HG03103 (cell line): ENCODE data around the gene OBSCN.

Experiments used
- ATAC-seq: cut with Tn5 transposase; IDR thresholded peaks from one replicate; pipeline ENCODE4 v1.9.1; 2021; ENCODE audit warnings: low read depth; ENCODE audit not compliant: unreplicated experiment

The OBSCN gene

DNA sequence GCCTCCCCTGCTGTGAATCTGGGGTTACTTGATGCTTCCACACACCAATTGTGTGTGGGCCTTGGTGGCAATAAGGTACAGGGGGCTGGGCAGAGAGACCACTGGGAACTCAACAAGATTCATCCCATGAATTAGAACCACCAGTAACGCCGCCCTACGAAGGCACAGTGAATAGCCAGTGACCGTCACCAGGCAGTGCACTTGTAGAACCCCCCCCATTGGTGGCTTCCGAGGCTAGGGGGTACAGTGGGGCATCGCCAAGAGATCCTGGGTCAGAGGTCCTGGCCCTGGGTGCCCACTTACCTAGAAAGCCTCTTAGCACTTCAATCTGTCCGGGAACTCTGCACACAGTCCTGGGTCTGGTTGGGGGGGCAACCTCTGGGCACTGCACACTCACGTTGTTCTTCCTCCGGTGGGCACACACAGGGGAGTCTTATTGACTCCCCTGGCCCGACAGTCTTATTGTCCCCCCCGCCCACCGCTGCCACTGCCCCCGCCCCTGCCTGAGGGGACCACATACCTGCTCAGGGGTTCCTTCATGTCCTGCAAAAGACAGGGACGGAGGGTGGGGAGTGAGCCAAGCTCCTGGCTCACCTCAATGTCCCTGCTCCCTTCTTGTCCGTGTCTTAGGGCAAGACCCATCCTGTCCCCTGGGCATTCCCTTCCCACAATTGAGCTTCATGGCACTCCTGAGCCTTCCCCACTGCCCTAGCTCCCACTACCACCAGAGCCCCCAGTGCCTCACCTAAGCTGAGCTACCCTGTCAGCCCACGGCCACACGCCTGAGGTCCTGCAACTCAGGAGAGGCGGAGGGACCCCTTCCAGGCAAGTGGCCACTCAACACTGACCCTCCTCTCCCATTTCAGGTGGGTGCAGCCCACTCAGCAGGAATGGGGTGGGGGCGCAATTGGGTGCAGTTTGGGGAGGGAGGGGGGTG lies 201.3 kb downstream of the OBSCN start:
- no peak for ATAC-seq

DNA sequence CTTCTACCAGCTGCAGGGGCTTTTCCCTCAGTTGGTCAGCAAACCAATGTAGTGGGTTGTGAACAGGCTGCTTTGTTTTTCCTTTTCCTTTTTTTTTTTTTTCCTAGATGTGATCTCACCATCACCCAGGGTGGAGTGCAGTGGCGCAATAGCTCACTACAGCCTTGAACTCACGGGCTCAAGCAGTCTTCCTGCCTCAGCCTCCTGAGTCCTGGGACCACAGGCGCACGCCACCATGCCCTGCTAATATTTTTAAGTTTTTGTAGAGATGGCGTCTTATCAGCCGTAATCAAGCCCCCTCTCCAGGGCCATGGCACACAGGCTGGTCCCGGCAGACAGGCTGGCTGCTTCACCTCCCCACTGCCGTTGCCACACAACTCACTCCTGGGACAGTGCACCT lies 202.2 kb downstream of the OBSCN start:
- ATAC-seq, result no peak

DNA sequence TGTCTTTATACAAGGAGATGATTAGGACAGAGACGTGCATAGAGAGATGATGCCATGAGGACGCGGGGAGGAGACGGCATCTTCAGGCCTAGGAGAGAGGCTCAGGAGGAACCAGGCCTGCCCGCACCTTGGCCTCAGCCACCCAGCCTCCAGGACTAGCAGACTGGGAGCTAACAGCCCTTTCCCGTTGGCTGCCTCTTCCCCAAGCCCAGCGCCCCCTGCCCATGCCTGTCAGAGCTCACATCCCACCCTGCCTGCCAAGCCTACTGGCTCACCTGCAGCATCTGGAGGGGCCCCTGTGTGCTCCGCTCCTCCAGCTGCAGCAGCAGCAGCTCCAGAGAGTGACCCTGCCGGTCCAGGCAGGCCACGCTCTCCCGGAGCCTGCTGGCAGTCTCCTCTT lies 202.8 kb downstream of the OBSCN start:
- ATAC-seq, result no peak

DNA sequence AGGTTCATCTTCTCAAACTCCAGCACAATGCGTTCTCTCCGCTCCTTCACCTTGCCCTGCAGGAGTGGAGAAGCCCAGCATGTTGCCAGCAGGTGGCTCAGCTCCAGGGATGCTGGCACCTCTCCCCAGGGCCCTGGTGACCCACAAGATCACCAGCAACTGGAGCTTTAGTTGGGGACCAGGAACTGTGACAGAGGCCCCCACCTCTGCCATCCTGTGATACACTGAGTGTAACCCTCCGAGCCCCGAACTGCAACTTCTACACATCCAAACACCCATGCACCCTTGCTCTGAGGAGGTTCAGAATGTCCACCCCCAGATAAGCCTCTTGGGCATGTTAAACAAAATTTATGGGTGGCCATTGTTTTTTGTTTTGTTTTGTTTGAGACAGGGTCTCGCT lies 203.3 kb downstream of the OBSCN start:
- no peak for ATAC-seq

DNA sequence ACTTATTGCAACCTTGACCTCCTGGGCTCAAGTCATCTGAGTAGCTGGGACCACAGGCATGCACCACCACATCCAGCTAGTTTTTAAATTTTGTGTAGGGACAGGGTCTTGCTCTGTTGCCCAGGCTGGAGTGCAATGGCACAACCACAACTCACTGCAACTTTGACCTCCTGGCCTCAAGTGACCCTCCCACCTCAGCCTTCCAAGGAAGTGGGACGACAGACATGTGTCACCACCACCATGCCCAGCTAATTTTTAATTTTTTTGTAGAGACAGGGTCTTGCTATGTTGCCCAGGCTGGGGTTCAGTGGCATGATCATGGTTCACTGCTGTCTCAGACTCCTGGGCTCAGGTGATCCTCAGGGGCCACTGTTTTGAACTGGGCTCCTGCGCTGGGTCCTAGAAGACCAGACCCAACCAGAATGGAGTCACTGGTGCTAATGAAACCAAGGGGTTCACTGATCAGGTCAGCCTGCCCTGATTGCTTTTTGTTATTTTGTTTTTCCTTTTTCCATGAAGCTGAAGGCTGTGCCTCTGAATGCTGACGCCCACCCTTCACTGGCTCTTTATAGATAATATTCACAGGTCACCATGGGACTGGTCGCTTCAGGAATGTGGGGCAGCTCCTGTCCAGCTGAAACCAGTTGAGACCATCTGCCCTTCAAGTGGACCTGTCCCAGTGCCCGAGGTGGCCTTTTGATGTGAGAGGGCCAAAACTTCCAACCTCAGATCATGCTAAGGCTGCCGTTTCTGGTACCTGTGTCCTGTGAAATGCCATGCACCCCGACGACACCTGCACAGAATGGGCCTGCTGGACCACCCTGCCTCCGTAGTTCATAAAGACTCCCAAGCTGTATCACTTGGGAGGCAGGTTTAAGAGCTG lies 203.9 kb downstream of the OBSCN start:
- no peak for ATAC-seq

DNA sequence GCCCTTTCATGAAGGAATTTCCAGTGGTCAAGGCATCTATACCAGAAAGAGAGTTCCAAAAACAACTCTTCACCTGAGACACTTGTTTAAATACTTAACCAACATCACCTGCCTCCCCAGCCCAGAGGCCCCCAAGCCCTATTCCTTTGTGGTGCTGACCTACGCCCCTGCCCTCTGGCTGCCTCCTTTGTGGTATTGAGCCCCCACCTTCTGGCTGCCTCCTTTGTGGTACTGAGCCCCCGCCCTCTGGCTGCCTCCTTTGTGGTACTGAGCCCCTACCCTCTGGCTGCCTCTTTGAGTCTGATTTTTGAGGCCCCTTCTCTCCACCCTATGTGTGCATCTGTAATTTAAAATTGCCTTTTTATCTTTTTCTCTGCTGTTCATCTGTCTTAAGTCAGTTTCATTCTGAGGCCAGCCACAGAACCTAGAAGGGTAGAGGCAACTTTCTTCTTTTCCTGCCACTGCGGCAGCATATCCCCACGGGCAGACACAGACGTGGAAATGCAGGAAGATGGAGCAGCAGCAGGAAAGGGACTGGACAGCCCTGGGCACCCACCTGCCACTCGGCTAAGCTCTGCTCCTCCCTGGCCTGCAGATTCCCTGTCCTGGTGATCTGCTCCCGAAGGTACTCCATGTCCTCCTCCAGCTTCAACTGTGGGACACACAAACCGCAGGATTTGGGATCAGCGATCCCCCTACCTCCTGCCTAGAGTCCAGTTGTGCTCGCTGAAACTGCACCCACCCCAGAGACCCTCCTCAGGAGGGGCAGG lies 205.6 kb downstream of the OBSCN start:
- no peak for ATAC-seq

DNA sequence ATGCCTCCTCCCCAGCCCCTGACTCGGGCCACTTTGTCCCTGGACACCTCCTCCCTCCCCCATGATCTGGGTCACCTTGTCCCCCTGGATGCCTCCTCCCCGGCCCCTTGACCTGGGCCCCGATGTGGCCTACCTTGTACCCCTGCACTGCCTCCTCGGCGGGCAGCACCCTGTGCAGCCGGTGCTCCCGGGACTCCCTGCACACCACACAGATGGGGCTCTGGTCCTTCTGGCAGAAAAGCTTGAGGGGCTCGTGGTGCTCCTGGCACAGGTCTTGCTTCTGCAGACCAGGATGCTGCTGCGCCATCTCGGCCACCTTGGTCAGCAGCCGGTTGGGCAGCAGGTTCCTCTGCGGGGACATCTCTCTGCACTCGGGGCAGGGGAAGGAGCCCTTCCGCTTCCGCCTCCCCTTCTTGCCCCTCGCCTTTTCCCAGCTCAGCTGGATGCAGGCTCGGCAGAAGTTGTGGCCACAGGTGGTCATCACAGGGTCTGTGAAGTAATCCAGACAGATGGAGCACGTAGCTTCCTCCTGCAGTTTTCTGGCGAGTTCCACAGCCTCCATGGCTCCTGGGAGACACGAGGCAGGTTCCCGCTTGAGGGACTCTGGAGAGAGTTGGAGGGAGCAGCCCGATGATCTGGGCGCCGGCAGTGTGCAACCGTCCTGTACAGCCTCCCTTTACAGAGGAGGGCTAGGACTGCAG lies 206.8 kb downstream of the OBSCN start:
- no peak for ATAC-seq

DNA sequence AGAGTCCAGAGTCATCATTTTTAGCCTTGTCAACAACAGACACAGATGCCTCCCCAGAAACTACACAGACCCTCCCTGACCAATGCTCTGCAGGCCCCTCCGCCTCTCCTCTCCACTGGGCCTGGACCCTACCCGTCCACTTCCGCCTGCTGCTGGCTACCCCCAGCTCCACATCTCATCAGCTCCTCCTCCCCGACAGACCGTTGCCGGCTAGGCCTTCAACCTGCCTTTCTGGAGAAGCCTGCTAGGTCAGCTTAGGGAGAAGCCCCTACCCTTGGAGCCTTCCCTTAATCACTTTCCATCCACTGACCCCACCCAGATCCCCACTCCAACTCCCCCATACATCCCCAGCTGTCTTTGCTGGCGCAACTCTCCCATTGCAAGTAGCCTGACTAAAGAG lies 207.4 kb downstream of the OBSCN start:
- ATAC-seq, result no peak

DNA sequence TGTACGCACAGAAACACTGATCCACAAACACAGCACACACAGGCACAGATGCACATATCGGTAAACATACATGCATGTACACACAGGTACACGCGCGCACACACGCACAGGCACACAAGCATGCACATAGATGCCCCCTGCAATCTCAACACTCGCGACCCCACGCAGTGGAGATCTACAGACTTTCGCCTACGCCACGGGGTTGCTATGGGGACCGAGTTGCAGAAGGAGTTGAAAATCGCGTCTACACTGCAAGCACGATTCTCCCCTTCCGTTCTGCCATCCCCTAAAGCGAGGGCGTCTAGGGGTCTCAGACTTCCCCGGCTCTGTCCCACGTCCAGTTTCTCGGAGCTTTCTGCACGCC lies 208.0 kb downstream of the OBSCN start:
- no peak for ATAC-seq

DNA sequence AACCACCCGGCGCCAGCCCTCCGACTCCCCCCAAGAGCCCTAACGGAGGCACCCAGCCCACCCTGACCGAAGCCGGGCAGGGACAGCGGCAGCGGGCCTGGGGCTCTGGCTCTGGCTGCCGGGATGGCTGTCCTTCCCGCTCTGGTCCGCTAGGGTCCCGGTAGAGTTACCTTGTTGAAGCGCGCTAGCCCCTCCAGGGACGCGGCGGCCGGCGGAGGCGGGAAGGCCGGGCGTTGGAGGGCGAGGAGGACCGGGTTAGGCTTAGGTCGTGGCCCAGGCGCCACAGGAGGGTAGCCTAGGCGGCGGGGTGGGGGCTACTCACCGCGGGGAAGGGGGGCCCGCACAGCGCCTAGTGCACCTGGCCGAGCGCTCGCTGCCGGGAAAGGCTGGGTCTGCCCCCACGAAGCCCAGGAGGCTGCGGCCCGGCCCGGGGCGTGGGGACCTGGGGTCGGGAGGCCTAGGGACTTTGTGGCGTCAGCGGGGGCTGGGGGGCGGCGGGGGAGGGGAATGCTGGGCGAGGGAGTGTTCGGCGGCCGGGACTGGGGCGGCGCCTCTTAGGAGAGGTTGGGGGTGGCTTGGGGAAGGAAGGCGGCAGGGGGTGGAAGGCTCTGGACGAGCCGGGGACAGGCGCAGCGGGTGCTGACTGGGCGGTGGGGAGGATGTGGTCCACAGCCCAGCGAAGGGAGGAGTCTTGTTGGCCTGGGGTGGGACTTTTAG lies 208.5 kb downstream of the OBSCN start, which contains the start of gene TRIM17:
Gene TRIM17, minus strand, starts transcription at position 645 of the 717 bp plus-strand sequence. CDS start 1,789 bp downstream, outside the sequence.
- no peak for ATAC-seq

DNA sequence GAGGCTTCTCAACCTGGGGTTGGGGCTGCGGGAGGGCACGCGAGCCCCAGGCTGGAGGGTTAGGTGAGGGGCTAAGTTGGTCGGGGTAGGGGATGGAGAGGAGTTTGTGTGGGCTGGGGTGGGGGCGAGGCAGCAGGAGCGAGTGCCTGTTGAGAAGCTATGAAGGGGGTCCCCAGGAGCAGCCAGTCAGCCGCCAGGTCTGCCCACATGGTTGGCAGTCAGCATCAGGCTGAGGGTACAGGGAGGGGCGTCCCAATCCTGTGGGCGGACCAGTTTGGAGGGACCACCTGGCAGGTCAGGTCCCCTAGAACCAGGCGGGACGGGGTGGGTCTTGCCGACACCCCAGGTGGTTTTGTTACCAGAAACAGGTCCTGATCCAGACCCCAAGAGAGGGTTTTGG lies 209.2 kb downstream of the OBSCN start:
- ATAC-seq, result no peak

DNA sequence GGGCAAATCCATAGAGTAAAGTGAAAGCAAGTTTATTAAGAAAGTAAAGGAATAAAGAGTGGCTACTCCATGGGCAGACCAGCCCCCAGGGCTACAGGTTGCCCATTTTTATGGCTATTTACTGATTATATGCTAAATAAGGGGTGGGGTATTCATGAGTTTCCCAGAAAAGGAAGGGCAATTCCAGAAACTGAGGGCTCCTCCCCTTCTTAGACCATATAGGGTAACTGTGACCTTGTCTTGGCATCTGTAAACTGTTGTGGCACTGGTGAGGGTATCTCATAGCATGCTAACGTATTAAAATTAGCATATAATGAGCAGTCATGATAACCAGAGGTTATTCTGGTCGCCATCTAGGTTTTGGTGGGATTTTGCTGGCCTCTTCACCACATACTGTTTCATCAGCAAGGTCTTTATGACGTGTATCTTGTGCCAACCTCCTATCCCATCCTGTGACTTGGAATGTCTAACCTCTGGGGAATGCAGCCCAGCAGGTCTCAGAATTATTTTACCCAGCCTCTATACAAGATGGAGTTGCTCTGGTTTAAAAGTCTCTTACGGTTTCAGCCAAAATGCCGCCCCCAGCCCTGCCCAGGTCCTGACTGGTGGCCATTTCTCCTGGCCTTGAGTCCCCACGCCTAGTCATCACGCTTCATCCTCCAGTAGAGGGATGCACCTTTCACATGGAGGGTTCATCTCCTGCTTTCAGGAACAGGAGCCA lies 209.8 kb downstream of the OBSCN start:
- ATAC-seq, result no peak

DNA sequence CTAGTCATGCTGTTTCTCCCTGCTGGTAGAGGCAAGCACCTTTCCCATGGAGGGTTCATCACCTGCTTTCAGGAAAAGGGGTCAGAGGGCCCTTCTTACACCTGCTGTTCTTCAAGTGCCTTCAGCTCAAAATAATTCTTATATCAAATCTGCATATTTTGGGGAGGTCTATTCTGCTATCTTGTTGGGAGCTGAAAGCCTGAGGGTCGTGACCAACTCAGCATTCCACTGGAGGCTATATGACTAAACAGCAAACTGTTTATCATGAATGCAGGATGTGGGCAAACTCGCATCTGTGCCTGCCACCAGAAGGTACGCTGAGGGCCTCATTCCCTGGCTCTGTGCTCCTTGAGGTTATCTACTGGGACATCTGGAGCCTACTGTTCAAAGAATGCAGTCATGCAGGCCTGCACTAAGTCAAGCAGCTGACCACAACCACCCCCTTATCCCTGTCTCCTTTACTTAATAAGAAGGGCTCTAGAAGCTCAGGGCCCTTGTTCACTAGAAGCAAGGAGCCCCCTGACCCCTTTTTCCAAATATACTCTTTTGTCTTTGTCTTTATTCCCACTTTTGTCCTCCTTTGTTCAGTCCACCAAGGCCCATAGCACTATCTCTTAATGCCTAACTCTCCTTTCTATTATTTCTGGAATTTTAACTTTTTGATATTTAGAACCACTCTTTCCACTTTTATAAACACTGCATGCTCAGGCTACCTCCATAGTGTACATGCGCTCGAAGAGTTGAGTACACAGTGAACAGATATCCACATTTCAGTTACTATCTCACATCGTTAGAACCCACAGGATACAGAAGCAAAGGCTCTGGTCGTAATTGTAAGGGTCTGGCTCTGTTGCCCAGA lies 213.4 kb downstream of the OBSCN start:
- ATAC-seq, result no peak

DNA sequence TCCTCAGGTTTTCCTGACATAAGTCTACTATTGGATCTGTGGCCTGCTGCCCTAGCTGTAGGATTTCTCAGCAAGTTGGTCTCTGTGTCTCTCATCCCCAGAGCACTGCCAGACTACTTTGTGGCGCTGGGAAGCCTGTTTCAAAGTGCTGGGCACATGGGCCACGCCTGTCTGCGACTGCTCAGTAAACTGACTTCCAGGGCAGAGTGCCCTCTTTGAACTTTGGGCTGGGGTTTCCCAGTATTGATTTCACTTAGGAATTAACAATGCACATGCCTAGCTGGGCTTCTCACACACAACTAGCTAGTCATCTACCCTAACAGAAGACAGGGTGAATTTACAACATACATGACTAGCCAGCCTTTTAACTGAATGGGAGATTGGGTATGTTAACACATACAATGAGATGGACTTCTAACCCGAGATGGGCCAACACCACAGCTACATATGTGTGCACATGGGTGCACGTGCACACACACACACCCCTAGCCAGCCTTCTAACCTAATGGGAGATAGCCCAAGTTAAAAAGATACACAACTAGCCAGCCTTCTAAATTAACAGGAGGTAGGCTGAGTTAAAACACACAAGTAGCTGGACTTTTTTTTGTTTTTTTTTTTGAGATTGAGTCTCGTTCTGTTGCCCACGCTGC lies 215.7 kb downstream of the OBSCN start:
- ATAC-seq, result no peak

DNA sequence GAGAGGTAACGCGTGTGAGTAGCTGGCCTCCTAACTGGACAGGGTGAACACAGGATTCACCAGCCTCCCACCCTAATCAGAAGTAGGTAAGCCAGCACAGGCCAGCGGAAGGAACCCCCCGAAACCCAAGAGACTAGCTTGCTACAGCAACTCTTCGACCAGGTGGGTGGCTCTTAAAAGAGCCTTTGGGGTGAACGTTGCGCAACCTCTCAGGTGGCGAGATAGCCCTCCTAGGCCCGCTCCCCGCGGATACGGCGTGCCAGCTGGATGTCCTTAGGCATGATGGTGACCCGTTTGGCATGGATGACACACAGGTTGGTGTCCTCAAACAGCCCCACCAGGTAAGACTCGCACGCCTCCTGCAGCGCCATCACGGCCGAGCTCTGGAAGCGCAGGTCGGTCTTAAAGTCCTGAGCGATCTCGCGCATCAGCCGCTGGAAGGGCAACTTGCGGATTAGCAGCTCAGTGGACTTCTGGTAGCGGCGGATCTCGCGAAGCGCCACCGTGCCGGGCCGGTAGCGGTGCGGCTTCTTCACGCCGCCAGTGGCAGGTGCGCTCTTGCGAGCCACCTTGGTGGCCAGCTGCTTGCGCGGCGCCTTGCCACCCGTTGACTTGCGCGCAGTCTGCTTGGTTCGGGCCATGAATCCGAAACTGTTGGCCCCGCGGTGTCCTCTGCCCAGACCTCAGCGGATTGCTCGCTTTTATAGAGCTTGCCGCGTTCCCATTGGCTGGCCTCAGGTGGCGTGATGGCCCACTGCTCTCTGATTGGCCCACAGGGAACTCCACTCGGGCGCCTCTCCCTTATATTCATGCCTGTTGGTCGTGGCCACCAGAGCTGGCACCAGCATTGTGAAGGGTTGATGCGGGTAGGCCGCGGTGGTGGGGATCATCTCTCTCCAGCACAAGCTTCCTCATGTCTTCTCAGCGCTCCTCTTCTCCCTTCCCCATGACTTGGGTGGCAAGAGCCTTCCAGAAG lies 217.1 kb downstream of the OBSCN start:
- ATAC-seq, result no peak

DNA sequence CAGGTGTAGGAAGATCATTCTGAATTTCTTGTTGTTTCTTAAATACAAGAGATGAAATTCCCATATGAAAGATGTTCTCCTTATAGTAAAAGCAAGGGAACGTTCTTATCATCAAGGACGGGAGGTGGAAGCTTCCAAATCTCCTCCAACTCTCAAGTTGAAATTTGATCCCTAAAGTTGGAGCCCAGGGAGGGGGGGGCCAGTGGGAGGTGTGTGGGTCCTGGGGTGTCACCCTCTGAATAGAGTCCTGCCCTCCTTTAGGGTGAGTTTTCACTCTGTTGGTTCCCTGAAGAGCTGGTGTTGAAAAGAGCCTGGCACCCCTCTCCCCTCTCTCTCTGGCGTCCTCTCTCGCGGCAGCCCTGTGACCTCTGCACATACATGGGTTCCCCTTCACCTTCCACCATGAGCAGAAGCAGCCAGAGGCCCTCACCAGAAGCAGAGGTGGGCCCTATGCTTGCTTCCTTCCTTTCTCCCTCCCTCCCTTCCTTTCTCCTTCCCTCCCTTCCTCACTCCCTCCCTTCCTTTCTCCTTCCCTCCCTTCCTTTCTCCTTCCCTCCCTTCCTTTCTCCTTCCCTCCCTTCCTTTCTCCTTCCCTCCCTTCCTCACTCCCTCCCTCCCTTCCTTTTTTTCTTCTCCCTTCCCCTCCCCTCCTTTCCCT lies 218.8 kb downstream of the OBSCN start:
- ATAC-seq, result no peak
